Right atrium auricular region (tissue), 2 donors: ENCODE results near the gene GLCE. TPM values are rescaled to one million over a fixed set of nuclear protein-coding genes. Genes with fewer than 3 reads are reported as not detected.

Experiments
- DNase-seq: peaks from one replicate; pipeline ENCODE4 v3.0.0-alpha.2; 2019; ENCODE audit warnings: low spot score
- H3K27ac ChIP-seq, 2 donors: fragments of 200-600 bp; sonication (generic); 1 replicate in 1 of 2; 2 replicates in 1 of 2; pipeline ENCODE4 v1.5.1; 2016 to 2019
- H3K27me3 ChIP-seq, 2 donors: fragments of 200-600 bp; sonication (generic); one replicate each; pipeline versions ENCODE4 v1.5.1 to v1.6.0; 2017 to 2019
- H3K36me3 ChIP-seq: fragments of 200-600 bp; sonication (generic); one replicate; pipeline ENCODE4 v1.5.1; 2016
- H3K4me1 ChIP-seq, 2 donors: fragments of 200-600 bp; sonication (generic); one replicate each; pipeline versions ENCODE4 v1.5.1 to v1.6.0; 2017 to 2019
- H3K4me3 ChIP-seq, 2 donors: fragments of 200-600 bp; sonication (generic); 1 replicate in 1 of 2; 2 replicates in 1 of 2; pipeline ENCODE4 v1.5.1; 2017 to 2019; ENCODE audit warnings: mild to moderate bottlenecking in 1 of 2, moderate library complexity in 1 of 2
- H3K9me3 ChIP-seq, 2 donors: fragments of 200-600 bp; sonication (generic); one replicate each; pipeline ENCODE4 v1.5.1; 2019
- CTCF ChIP-seq, 2 donors: fragments of 200-600 bp; sonication (generic); IDR thresholded peaks; one replicate each; pipeline ENCODE4 v1.5.1; 2019; ENCODE audit warnings: antibody characterized with exemption in 2 of 2
- total RNA-seq, 2 donors: library from RNA; depleted of rRNA; stranded (reverse); fragments of >200 nt; gene quantifications; one replicate each; pipeline ENCODE4 v1.1.0, GENCODE V29; 2016

Gene GLCE
- total RNA-seq, 2 donors from 2014 or later = 7.0 to 9.6 TPM

- H3K27me3 ChIP-seq = no peaks in the 10 kb centered on the region
- H3K9me3 ChIP-seq = no peaks in the 10 kb centered on the region
- H3K36me3 ChIP-seq = no peaks in the 10 kb centered on the region
- no peak for TF ChIP-seq CTCF (IDR thresholded peaks at IDR 0.05)
- H3K27ac ChIP-seq = no peak overlapping the region
- H3K4me1 ChIP-seq = peaks cover 0 to 10% of the 10 kb centered on the region in 2 donors
- no peak overlapping the region for H3K4me3 ChIP-seq
- DNase-seq = no peak
Observed at GRCh38 chr15:69132430-69132829, 28.0 kb upstream of the GLCE start.

GRCh38 chr15:69132977-69133861 lies 27.2 kb upstream of the GLCE start:
- TF ChIP-seq CTCF (IDR thresholded peaks at IDR 0.05) = no peak
- DNase-seq = no peak
- H3K27me3 ChIP-seq = no peaks in the 10 kb centered on the region
- no peaks in the 10 kb centered on the region for H3K9me3 ChIP-seq
- peaks cover 0 to 10% of the 10 kb centered on the region in 2 donors for H3K4me1 ChIP-seq
- H3K27ac ChIP-seq = no peak overlapping the region
- no peak overlapping the region for H3K4me3 ChIP-seq
- H3K36me3 ChIP-seq = no peaks in the 10 kb centered on the region

GRCh38 chr15:69133862-69134519 lies 26.4 kb upstream of the GLCE start:
- DNase-seq = no peak
- Histone ChIP-seq H3K27ac (no peak overlapping the region), H3K27me3 (no peaks in the 10 kb centered on the region)

DNA sequence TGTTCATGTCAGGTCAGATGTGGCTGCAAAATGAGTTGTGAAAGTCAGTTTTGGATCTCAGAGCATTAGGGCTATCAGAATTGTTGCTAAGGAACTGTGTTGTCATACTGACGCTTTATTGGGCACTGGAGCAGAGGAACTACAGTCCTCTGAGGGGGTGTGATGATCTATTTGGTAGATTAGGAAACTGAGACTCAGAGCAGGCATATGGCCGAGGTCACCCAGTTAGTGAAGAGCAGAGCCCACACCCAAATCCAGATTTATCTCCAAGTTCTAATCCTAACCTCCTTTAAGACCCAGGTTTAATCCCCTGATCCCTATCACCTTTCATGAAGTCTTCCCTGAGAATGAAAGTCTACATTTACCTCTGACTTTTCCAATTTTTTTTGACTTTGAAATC lies 25.6 kb upstream of the GLCE start:
- Histone ChIP-seq H3K4me1 (no peaks in the 10 kb centered on the region), H3K9me3 (no peaks in the 10 kb centered on the region), H3K4me3 (no peak overlapping the region), H3K36me3 (no peaks in the 10 kb centered on the region), H3K27ac (no peak overlapping the region), H3K27me3 (no peaks in the 10 kb centered on the region)
- no peak for TF ChIP-seq CTCF (IDR thresholded peaks at IDR 0.05)
- no peak for DNase-seq

More at GRCh38 chr15:69133862-69134519, 26.4 kb upstream of the GLCE start:
- Histone ChIP-seq H3K4me1 (peaks cover 0 to 3% of the 10 kb centered on the region in 2 donors), H3K4me3 (no peak overlapping the region), H3K9me3 (no peaks in the 10 kb centered on the region), H3K36me3 (no peaks in the 10 kb centered on the region)
- no peak for TF ChIP-seq CTCF (IDR thresholded peaks at IDR 0.05)

DNA sequence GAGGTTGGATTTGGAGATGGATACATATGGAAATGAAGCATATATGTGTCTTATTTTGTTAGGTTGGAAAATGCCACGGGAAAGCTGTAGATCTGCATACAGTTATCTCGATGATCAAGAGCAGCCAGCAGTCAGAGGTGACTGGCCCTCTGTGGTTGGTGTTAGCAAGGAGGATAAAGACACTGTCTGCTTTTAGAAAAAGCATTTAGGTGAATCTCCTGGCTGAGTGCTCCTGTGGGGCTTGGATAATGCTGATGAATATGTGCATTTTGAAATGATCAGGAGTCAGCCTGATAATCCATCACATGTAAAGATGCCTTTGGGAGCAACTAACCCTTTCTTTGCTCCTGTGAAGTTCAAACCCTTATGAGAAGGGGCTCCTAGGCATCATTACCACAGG lies 24.9 kb upstream of the GLCE start:
- Histone ChIP-seq H3K27me3 (no peaks in the 10 kb centered on the region), H3K36me3 (no peaks in the 10 kb centered on the region), H3K4me1 (no peaks in the 10 kb centered on the region), H3K27ac (no peak overlapping the region), H3K9me3 (no peaks in the 10 kb centered on the region), H3K4me3 (no peak overlapping the region)
- no peak for TF ChIP-seq CTCF (IDR thresholded peaks at IDR 0.05)
- DNase-seq = no peak
